ENCODE results near the gene CTNND2. TPM values are rescaled to one million over a fixed set of nuclear protein-coding genes. Genes with fewer than 3 reads are reported as not detected.

CTNND2 gene
- total RNA-seq, 6 donors from 2014 or later: 1.1 to 12.4 (median 3.2) TPM

DNA sequence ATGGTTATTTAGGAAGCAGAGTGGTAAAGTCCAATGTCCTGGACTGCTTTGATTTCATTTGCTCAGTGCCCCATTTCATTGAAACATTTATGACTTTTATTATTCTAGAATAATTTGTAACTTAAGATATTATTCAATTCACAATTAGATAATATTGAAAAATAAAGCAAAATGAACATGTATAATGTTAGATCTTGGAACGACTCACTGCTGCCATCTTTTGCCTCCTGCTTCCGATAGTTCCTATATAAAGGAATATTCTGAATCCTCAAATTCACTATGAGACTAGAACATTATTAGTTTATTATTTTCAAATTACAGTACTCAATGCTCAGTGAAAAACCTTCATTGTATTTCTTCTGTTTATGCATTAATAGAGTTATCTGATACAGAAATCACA, 2.3 kb upstream of the CTNND2 start:
- H3K27me3 ChIP-seq: peaks cover 0 to 11% (median 4%) of the 10 kb centered on the region in 4 donors
- H3K4me1 ChIP-seq: peaks cover 0 to 16% (median 2%) of the 10 kb centered on the region in 4 donors
- TF ChIP-seq, protein P1, sequence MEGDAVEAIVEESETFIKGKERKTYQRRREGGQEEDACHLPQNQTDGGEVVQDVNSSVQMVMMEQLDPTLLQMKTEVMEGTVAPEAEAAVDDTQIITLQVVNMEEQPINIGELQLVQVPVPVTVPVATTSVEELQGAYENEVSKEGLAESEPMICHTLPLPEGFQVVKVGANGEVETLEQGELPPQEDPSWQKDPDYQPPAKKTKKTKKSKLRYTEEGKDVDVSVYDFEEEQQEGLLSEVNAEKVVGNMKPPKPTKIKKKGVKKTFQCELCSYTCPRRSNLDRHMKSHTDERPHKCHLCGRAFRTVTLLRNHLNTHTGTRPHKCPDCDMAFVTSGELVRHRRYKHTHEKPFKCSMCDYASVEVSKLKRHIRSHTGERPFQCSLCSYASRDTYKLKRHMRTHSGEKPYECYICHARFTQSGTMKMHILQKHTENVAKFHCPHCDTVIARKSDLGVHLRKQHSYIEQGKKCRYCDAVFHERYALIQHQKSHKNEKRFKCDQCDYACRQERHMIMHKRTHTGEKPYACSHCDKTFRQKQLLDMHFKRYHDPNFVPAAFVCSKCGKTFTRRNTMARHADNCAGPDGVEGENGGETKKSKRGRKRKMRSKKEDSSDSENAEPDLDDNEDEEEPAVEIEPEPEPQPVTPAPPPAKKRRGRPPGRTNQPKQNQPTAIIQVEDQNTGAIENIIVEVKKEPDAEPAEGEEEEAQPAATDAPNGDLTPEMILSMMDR (IDR thresholded peaks at IDR 0.05): no peak
- TF ChIP-seq EP300 (IDR thresholded peaks at IDR 0.05): no peak
- no peak for TF ChIP-seq POLR2A (IDR thresholded peaks at IDR 0.05)
- H3K27ac ChIP-seq: no peak overlapping the region
- WGBS, 2 donors: 66 to 68% methylated on average over 2 of the region's 2 CpGs
- H3K9me3 ChIP-seq: no peaks in the 10 kb centered on the region
- no peak overlapping the region for H3K4me3 ChIP-seq
- no peak for ATAC-seq (ENCODE audit: low FRiP score in 2 of 2)
- H3K36me3 ChIP-seq: no peaks in the 10 kb centered on the region
- no peak for DNase-seq

DNA sequence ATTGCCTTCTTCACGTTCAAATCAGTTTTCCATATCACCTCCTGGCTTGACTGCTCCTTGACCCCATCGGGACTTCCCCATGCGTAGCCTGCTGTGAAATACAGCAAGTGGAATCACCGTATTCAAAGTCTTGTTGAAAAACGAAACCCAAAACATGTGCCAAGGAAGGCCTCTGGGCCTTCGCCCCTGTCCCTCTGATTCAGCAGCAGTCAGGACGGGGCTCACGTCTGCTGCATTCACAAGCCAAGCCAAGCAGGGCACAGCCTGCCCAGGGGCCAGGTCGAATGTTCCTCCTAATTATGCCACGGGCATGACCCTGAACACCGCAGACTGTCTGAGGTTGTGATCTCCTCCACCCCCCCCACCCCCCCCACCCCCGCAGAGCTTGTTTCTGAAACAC, 960 bp upstream of the CTNND2 start:
- no peak for TF ChIP-seq EP300 (IDR thresholded peaks at IDR 0.05)
- TF ChIP-seq POLR2AphosphoS5 (IDR thresholded peaks at IDR 0.05): no peak
- TF ChIP-seq POLR2A (IDR thresholded peaks at IDR 0.05): no peak
- TF ChIP-seq, protein P1 (IDR thresholded peaks at IDR 0.05): no peak
- ATAC-seq (ENCODE audit: low FRiP score in 2 of 2) (no peak), DNase-seq (no peak)
- Histone ChIP-seq H3K4me1 (peaks cover 0 to 16% (median 2%) of the 10 kb centered on the region in 4 donors), H3K27me3 (peaks cover 0 to 11% (median 4%) of the 10 kb centered on the region in 4 donors), H3K27ac (no peak overlapping the region), H3K4me3 (no peak overlapping the region), H3K36me3 (no peaks in the 10 kb centered on the region), H3K9me3 (no peaks in the 10 kb centered on the region)
- 24 to 42% methylated on average over 10 to 12 of the region's 12 CpGs for WGBS, 2 donors

DNA sequence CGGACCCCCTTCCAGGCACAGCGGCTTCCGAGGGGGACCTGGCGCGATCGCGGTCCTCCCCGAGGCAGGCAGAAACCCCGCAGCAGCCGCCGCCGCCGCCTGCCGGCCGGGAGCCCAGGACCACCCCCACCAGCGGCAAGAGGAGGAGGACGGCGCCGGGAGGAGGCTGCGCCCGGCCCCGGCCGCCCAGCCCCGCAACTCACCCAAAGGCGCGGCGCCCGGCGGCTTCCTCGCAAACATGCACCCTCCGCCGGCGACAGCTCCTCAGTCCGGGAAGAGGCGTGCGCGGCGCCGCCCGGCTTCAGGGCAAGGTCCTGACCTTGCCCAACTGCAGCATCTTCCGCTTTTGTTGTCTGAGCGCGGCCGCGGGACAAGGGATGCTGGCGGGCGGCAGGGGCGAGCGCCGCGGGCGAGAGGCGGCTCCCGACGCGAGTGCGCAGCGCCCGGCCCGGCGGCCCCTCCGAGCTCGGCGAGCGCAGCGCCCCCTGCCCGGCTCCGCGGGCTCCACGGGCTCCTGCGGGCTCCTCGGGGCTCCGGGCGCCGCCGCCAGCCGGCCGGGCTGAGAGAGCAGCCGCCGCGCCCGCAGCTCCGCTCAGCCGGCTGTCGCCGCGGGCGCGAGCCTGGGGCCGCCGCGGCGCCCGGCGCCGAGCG, 507 bp downstream of the CTNND2 start:
- TF ChIP-seq, protein P1 (IDR thresholded peaks at IDR 0.05): peak in 1 of 6 experiments; percentile 25
- TF ChIP-seq POLR2A (IDR thresholded peaks at IDR 0.05): no peak
- no peak for TF ChIP-seq POLR2AphosphoS5 (IDR thresholded peaks at IDR 0.05)
- peaks cover 0 to 11% (median 4%) of the 10 kb centered on the region in 4 donors for H3K27me3 ChIP-seq
- no peaks in the 10 kb centered on the region for H3K36me3 ChIP-seq
- WGBS, 2 donors: 1% methylated on average over 21 of the region's 97 CpGs; no CpG with 5 or more reads in 1 of the 2 donors
- ATAC-seq (ENCODE audit: low FRiP score in 2 of 2): peak in 1 of 2 donors; percentile 35
- H3K9me3 ChIP-seq: no peaks in the 10 kb centered on the region
- peaks cover 0 to 16% (median 2%) of the 10 kb centered on the region in 4 donors for H3K4me1 ChIP-seq
- DNase-seq: peak in 1 of 2 donors; percentile 86
- no peak overlapping the region for H3K27ac ChIP-seq
- H3K4me3 ChIP-seq: peak overlapping the region in 3 of 4 donors; percentile 28 to 43 (median 39)

DNA sequence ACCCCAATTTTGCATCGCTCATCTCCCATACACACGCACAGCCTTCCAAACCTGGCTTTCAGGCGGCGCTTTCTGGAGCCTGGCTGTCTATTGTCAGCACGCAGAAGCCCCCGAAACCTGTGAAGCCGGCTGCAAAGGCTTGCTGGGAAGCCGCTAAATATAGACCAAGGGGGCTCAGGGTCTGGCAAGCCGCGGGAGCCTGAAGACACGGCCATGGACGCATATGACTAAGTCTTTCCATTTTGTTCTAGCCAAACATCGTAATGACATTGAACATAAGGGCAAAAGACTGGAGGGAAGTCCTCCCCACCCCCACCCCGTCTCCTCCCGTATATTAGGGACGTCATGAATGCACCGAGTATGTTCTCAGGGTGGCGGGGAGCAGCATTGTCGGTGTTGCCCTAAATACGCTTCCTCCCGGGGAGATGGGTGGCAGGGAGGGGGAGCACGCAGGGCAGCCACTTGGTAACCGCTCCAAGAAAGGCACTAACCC, 1.1 kb downstream of the CTNND2 start:
- ATAC-seq (ENCODE audit: low FRiP score in 2 of 2): peak in 1 of 2 donors; percentile 21
- TF ChIP-seq POLR2AphosphoS5 (IDR thresholded peaks at IDR 0.05): no peak
- TF ChIP-seq POLR2A (IDR thresholded peaks at IDR 0.05): no peak
- TF ChIP-seq EP300 (IDR thresholded peaks at IDR 0.05): no peak
- TF ChIP-seq, protein P1 (IDR thresholded peaks at IDR 0.05): no peak
- H3K27me3 ChIP-seq: peaks cover 0 to 11% (median 4%) of the 10 kb centered on the region in 4 donors
- peaks cover 0 to 16% (median 2%) of the 10 kb centered on the region in 4 donors for H3K4me1 ChIP-seq
- H3K4me3 ChIP-seq: peak overlapping the region in 3 of 4 donors; percentile 28 to 43 (median 39)
- no peaks in the 10 kb centered on the region for H3K36me3 ChIP-seq
- H3K9me3 ChIP-seq: no peaks in the 10 kb centered on the region
- DNase-seq: no peak
- no peak overlapping the region for H3K27ac ChIP-seq
- 4 to 10% methylated on average over 7 to 23 of the region's 23 CpGs for WGBS, 2 donors
